ENCODE data around the gene COBL. TPM values are rescaled to one million over a fixed set of nuclear protein-coding genes. Genes with fewer than 3 reads are reported as not detected.

Gene COBL
- total RNA-seq, 2 donors from 2014 or later, result 27.5 to 28.3 TPM

GRCh38 chr7:51024867-51025266 lies 291.7 kb downstream of the COBL start:
- no peaks in the 10 kb centered on the region for H3K9me3 Mint-ChIP-seq
- peaks cover 4% of the 10 kb centered on the region for H3K4me1 Mint-ChIP-seq
- DNase-seq, result peak; percentile 23
- H3K36me3 Mint-ChIP-seq (ENCODE audit: low read depth), result peaks cover 24% of the 10 kb centered on the region
- no peaks in the 10 kb centered on the region for H3K27me3 Mint-ChIP-seq (ENCODE audit: insufficient read depth)
- TF ChIP-seq, protein P1, sequence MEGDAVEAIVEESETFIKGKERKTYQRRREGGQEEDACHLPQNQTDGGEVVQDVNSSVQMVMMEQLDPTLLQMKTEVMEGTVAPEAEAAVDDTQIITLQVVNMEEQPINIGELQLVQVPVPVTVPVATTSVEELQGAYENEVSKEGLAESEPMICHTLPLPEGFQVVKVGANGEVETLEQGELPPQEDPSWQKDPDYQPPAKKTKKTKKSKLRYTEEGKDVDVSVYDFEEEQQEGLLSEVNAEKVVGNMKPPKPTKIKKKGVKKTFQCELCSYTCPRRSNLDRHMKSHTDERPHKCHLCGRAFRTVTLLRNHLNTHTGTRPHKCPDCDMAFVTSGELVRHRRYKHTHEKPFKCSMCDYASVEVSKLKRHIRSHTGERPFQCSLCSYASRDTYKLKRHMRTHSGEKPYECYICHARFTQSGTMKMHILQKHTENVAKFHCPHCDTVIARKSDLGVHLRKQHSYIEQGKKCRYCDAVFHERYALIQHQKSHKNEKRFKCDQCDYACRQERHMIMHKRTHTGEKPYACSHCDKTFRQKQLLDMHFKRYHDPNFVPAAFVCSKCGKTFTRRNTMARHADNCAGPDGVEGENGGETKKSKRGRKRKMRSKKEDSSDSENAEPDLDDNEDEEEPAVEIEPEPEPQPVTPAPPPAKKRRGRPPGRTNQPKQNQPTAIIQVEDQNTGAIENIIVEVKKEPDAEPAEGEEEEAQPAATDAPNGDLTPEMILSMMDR (conservative IDR thresholded peaks at IDR 0.05), result no peak
- Histone ChIP-seq H3K4me3 (ENCODE audit: low read length) (no peak overlapping the region), H3K36me3 (ENCODE audit: control insufficient read depth, insufficient read depth, low read length) (peaks cover 10% of the 10 kb centered on the region), H3K27ac (ENCODE audit: low read depth, low read length) (no peak overlapping the region), H3K9ac (ENCODE audit: extremely low read depth, low read length, poor library complexity, severe bottlenecking) (no peak overlapping the region), H3K9me3 (ENCODE audit: control insufficient read depth, low read length) (no peaks in the 10 kb centered on the region), H3K4me1 (ENCODE audit: control insufficient read depth, insufficient read depth, low read length) (no peaks in the 10 kb centered on the region), H3K27me3 (ENCODE audit: control insufficient read depth, insufficient read depth, low read length, poor library complexity, severe bottlenecking) (no peaks in the 10 kb centered on the region)
- WGBS, 2 experiments (ENCODE audit: insufficient coverage in 1 of 2, insufficient read length in 1 of 2), result 92 to 93% methylated on average over 3 to 16 of the region's 16 CpGs
- no peak overlapping the region for H3K4me3 Mint-ChIP-seq
- no peak overlapping the region for H3K27ac Mint-ChIP-seq

GRCh38 chr7:51023547-51023946 lies 293.1 kb downstream of the COBL start:
- Mint-ChIP-seq H3K4me1 (peaks cover 4% of the 10 kb centered on the region), H3K27ac (no peak overlapping the region), H3K4me3 (no peak overlapping the region), H3K9me3 (no peaks in the 10 kb centered on the region), H3K27me3 (ENCODE audit: insufficient read depth) (no peaks in the 10 kb centered on the region), H3K36me3 (ENCODE audit: low read depth) (peaks cover 20% of the 10 kb centered on the region)
- no peaks in the 10 kb centered on the region for H3K4me1 ChIP-seq (ENCODE audit: control insufficient read depth, insufficient read depth, low read length)
- no peak overlapping the region for H3K4me3 ChIP-seq (ENCODE audit: low read length)
- H3K27me3 ChIP-seq (ENCODE audit: control insufficient read depth, insufficient read depth, low read length, poor library complexity, severe bottlenecking), result no peaks in the 10 kb centered on the region
- peaks cover 6% of the 10 kb centered on the region for H3K36me3 ChIP-seq (ENCODE audit: control insufficient read depth, insufficient read depth, low read length)
- TF ChIP-seq, protein P1 (conservative IDR thresholded peaks at IDR 0.05), result no peak
- no peak overlapping the region for H3K9ac ChIP-seq (ENCODE audit: extremely low read depth, low read length, poor library complexity, severe bottlenecking)
- no peak overlapping the region for H3K27ac ChIP-seq (ENCODE audit: low read depth, low read length)
- DNase-seq, result no peak
- WGBS, 2 experiments (ENCODE audit: insufficient coverage in 1 of 2, insufficient read length in 1 of 2), result 92 to 100% methylated on average over 5 to 9 of the region's 9 CpGs
- H3K9me3 ChIP-seq (ENCODE audit: control insufficient read depth, low read length), result no peaks in the 10 kb centered on the region

DNA sequence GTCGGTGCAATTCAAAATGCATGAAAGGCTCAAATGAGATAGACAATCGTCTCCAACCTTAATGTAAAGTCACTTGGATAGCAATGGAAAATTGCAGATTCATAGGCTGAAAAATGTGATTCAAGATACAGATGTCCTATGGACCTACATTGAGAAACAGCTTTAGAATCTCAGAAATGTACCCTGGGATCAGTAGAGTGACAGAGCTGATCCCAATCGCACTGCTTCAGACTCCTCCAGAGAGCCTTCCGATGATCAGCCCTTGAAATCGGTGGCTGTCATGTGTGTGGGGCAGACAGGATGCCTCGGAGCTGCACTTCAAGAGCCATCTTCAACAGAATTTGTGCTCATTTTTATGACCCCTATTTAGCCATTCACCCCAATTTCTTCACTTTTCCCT lies 293.8 kb downstream of the COBL start:
- H3K36me3 Mint-ChIP-seq (ENCODE audit: low read depth), result peaks cover 16% of the 10 kb centered on the region
- peaks cover 4% of the 10 kb centered on the region for H3K4me1 Mint-ChIP-seq
- Histone ChIP-seq H3K27me3 (ENCODE audit: control insufficient read depth, insufficient read depth, low read length, poor library complexity, severe bottlenecking) (no peaks in the 10 kb centered on the region), H3K4me1 (ENCODE audit: control insufficient read depth, insufficient read depth, low read length) (no peaks in the 10 kb centered on the region), H3K27ac (ENCODE audit: low read depth, low read length) (no peak overlapping the region), H3K36me3 (ENCODE audit: control insufficient read depth, insufficient read depth, low read length) (peaks cover 6% of the 10 kb centered on the region), H3K9ac (ENCODE audit: extremely low read depth, low read length, poor library complexity, severe bottlenecking) (no peak overlapping the region), H3K9me3 (ENCODE audit: control insufficient read depth, low read length) (no peaks in the 10 kb centered on the region), H3K4me3 (ENCODE audit: low read length) (no peak overlapping the region)
- H3K27ac Mint-ChIP-seq, result no peak overlapping the region
- no peak overlapping the region for H3K4me3 Mint-ChIP-seq
- H3K9me3 Mint-ChIP-seq, result no peaks in the 10 kb centered on the region
- no peak for DNase-seq
- 97% methylated on average over 6 of the region's 6 CpGs for WGBS, 2 experiments (ENCODE audit: insufficient coverage in 1 of 2, insufficient read length in 1 of 2)
- H3K27me3 Mint-ChIP-seq (ENCODE audit: insufficient read depth), result no peaks in the 10 kb centered on the region
- TF ChIP-seq, protein P1 (conservative IDR thresholded peaks at IDR 0.05), result no peak
